Keratinocyte (primary cell): ENCODE measurements around the gene LDAH. TPM values are rescaled to one million over a fixed set of nuclear protein-coding genes. Genes with fewer than 3 reads are reported as not detected.

ENCODE experiments used
- DNase-seq: peaks from one replicate; pipeline ENCODE4 v3.0.0-alpha.2; 2011; ENCODE audit warnings: low read depth, missing footprints, low spot score
- FAIRE-seq: peaks from 2 replicates; lab custom pipeline; 2011; peaks lifted over from hg19 to GRCh38; lab: Jason Lieb, UNC
- H2AFZ ChIP-seq: 2 replicates; pipeline ENCODE4 v1.6.0; 2012; ENCODE audit warnings: low read length, control low read depth, inconsistent platforms; ENCODE audit not compliant: control insufficient read depth
- H3K27ac ChIP-seq: 2 replicates; pipeline ENCODE4 v1.5.1; 2011; ENCODE audit warnings: low read length; ENCODE audit not compliant: control insufficient read depth, insufficient read depth
- H3K27me3 ChIP-seq: 3 replicates; pipeline ENCODE4 v1.6.0; 2011; ENCODE audit warnings: low read length; ENCODE audit not compliant: control insufficient read depth, insufficient read depth; ENCODE audit errors: extremely low read depth
- H3K36me3 ChIP-seq, 2 experiments: 2 replicates in 1 of 2; 3 replicates in 1 of 2; pipeline ENCODE4 v1.5.1; 2011; ENCODE audit warnings: low read length in 2 of 2, mild to moderate bottlenecking in 1 of 2; ENCODE audit not compliant: control insufficient read depth in 2 of 2, insufficient read depth in 2 of 2; ENCODE audit errors: extremely low read depth in 1 of 2
- H3K4me1 ChIP-seq: 3 replicates; pipeline ENCODE4 v1.5.1; 2011; ENCODE audit warnings: low read length; ENCODE audit not compliant: control insufficient read depth, insufficient read depth; ENCODE audit errors: extremely low read depth
- H3K4me2 ChIP-seq: 3 replicates; pipeline ENCODE4 v1.6.0; 2011; ENCODE audit warnings: low read depth, low read length; ENCODE audit not compliant: control insufficient read depth, insufficient read depth; ENCODE audit errors: extremely low read depth
- H3K4me3 ChIP-seq, 3 experiments: fragments of 200-600 bp in 1 of 3; sonication (generic) in 1 of 3; 2 replicates in 2 of 3; 3 replicates in 1 of 3; pipeline ENCODE4 v1.5.1; 2011 to 2016; ENCODE audit warnings: low read length in 3 of 3, mild to moderate bottlenecking in 3 of 3, control low read depth in 2 of 3, inconsistent platforms in 1 of 3, low read depth in 1 of 3, mixed read lengths in 1 of 3, mixed run types in 1 of 3, moderate library complexity in 1 of 3; ENCODE audit not compliant: control insufficient read depth in 2 of 3, insufficient read depth in 2 of 3; ENCODE audit errors: extremely low read depth in 1 of 3
- H3K79me2 ChIP-seq: 2 replicates; pipeline ENCODE4 v1.6.0; 2012; ENCODE audit warnings: low read length; ENCODE audit not compliant: control insufficient read depth, insufficient read depth
- H3K9ac ChIP-seq: 3 replicates; pipeline ENCODE4 v1.6.0; 2011; ENCODE audit warnings: low read length; ENCODE audit not compliant: control insufficient read depth, insufficient read depth; ENCODE audit errors: extremely low read depth
- H3K9me1 ChIP-seq: 3 replicates; pipeline ENCODE4 v1.6.0; 2011; ENCODE audit warnings: low read length; ENCODE audit not compliant: control insufficient read depth, insufficient read depth; ENCODE audit errors: extremely low read depth
- H3K9me3 ChIP-seq: 2 replicates; pipeline ENCODE4 v1.5.1; 2012; ENCODE audit warnings: low read depth, low read length; ENCODE audit not compliant: control insufficient read depth
- H4K20me1 ChIP-seq: 3 replicates; pipeline ENCODE4 v1.6.0; 2011; ENCODE audit warnings: low read length; ENCODE audit not compliant: control insufficient read depth, insufficient read depth; ENCODE audit errors: extremely low read depth
- CTCF ChIP-seq, 3 experiments: IDR thresholded peaks in 1 of 3; conservative IDR thresholded peaks in 1 of 3; optimal IDR thresholded peaks in 1 of 3; 2 replicates in 2 of 3; 3 replicates in 1 of 3; pipeline versions ENCODE3 to v1.5.1; 2011; ENCODE audit warnings: low read length in 3 of 3, mild to moderate bottlenecking in 3 of 3, moderate library complexity in 2 of 3, control low read depth in 1 of 3, inconsistent platforms in 1 of 3; ENCODE audit not compliant: insufficient read depth in 2 of 3; ENCODE audit errors: extremely low read depth in 1 of 3
- EZH2 ChIP-seq: IDR thresholded peaks from one replicate; pipeline ENCODE4 v1.6.1; 2012; ENCODE audit warnings: inconsistent platforms, mild to moderate bottlenecking, low read length, moderate library complexity
- dilution Hi-C: fragments of 300-500 bp; cut with MboI; formaldehyde crosslinking; loops from one replicate; pipeline ENCODE4 v1.7.0; 2020; ENCODE audit warnings: low sequenced_read_pairs; ENCODE audit not compliant: extremely low pct_ligation_motif_present
- polyA plus RNA-seq, 5 experiments: library from polyadenylated mRNA; depleted of rRNA in 3 of 5; stranded (reverse) in 3 of 5; stranded (forward) in 1 of 5; unstranded in 1 of 5; fragments of >200 nt; gene quantifications; 1 replicate in 1 of 5; 2 replicates in 3 of 5; 3 replicates in 1 of 5; pipeline versions ENCODE4 v1.2.1 to v1.2.3, GENCODE V29; 2011 to 2012; ENCODE audit warnings: missing spikeins in 2 of 5, low read depth in 1 of 5, low replicate concordance in 1 of 5

Gene LDAH
- polyA plus RNA-seq, 1 donor (not counting 4 experiments of a cell fraction or from before 2014, with no cell fraction given): 22.7 TPM

GRCh38 chr2:20771299-20771698 is 51.6 kb downstream of the LDAH start:
- no peak for TF ChIP-seq EZH2
- no peak for TF ChIP-seq CTCF (optimal IDR thresholded peaks at IDR 0.05 in 1 of 3, IDR thresholded peaks at IDR 0.05 in 1 of 3, conservative IDR thresholded peaks at IDR 0.05 in 1 of 3; ENCODE audit: extremely low read depth in 1 of 3, insufficient read depth in 2 of 3, low read length in 3 of 3)
- H3K9me1 ChIP-seq: no peaks in the 10 kb centered on the region
- peaks cover 4 to 6% of the 10 kb centered on the region in 2 experiments for H3K36me3 ChIP-seq
- H2AFZ ChIP-seq: no peak overlapping the region
- H3K27ac ChIP-seq: no peak overlapping the region
- H3K9ac ChIP-seq: no peak overlapping the region
- no peaks in the 10 kb centered on the region for H4K20me1 ChIP-seq
- no peaks in the 10 kb centered on the region for H3K79me2 ChIP-seq
- no peak overlapping the region for H3K4me3 ChIP-seq
- no peaks in the 10 kb centered on the region for H3K4me1 ChIP-seq
- DNase-seq (no peak), FAIRE-seq (no peak)
- no peaks in the 10 kb centered on the region for H3K9me3 ChIP-seq
- H3K4me2 ChIP-seq: no peak overlapping the region
- dilution Hi-C loops: no loop called here
- H3K27me3 ChIP-seq: no peaks in the 10 kb centered on the region

- Histone ChIP-seq H3K4me1 (no peaks in the 10 kb centered on the region), H3K4me3 (no peak overlapping the region), H2AFZ (no peak overlapping the region), H3K27me3 (no peaks in the 10 kb centered on the region), H3K9me3 (no peaks in the 10 kb centered on the region), H3K9me1 (no peaks in the 10 kb centered on the region), H4K20me1 (no peaks in the 10 kb centered on the region), H3K36me3 (no peaks in the 10 kb centered on the region), H3K79me2 (no peaks in the 10 kb centered on the region), H3K27ac (no peak overlapping the region), H3K4me2 (no peak overlapping the region), H3K9ac (no peak overlapping the region)
- DNase-seq: no peak
- TF ChIP-seq CTCF (optimal IDR thresholded peaks at IDR 0.05 in 1 of 3, IDR thresholded peaks at IDR 0.05 in 1 of 3, conservative IDR thresholded peaks at IDR 0.05 in 1 of 3; ENCODE audit: extremely low read depth in 1 of 3, insufficient read depth in 2 of 3, low read length in 3 of 3): no peak
- TF ChIP-seq EZH2: no peak
- no peak for FAIRE-seq
- dilution Hi-C loops: no loop called here
Measured at GRCh38 chr2:20766798-20767644, 55.9 kb downstream of the LDAH start.
